Right lobe of liver (tissue), 4 donors: ENCODE measurements around the gene TMEM178A.

Source experiments
- CTCF ChIP-seq, 4 donors: fragments of 200-600 bp in 3 of 4; fragments of 450-650 bp in 1 of 4; IDR thresholded peaks; one replicate each; pipeline versions ENCODE4 v1.5.1 to v1.8.0; 2016 to 2022; ENCODE audit warnings: antibody characterized with exemption in 4 of 4, mild to moderate bottlenecking in 2 of 4
- POLR2A ChIP-seq: fragments of 450-650 bp; IDR thresholded peaks from one replicate; pipeline ENCODE4 v1.6.1; 2017; ENCODE audit warnings: antibody characterized with exemption, mild to moderate bottlenecking
- donor health status: DM: no; HTN: no; CAD: no.
- donor health status: DM: no; HTN: no; CAD: no.
- donor health status: DM: no; HTN: yes; CAD: no.

- TF ChIP-seq CTCF (IDR thresholded peaks at IDR 0.05) (no peak), POLR2A (no peak)
These were observed 40.6 kb downstream of the TMEM178A start for GRCh38 chr2:39706312-39706711.
